Omental fat pad (tissue), 4 donors: Measurements from ENCODE around the gene MBNL2. TPM values are rescaled to one million over a fixed set of nuclear protein-coding genes. Genes with fewer than 3 reads are reported as not detected.

Source experiments
- ATAC-seq: fragments of 150-250 bp; one replicate; pipeline ENCODE4 v1.9.1; 2016; ENCODE audit warnings: mild to moderate bottlenecking, moderate library complexity; ENCODE audit not compliant: low FRiP score
- DNase-seq: peaks from one replicate; pipeline ENCODE4 v3.0.0-alpha.2; 2019; ENCODE audit warnings: low spot score
- CTCF ChIP-seq, 3 donors: fragments of 450-650 bp; IDR thresholded peaks; one replicate each; pipeline ENCODE4 v1.5.1; 2016 to 2017; ENCODE audit warnings: antibody characterized with exemption in 3 of 3, mild to moderate bottlenecking in 3 of 3, moderate library complexity in 2 of 3
- total RNA-seq, 4 donors: library from RNA; depleted of rRNA; stranded (reverse); fragments of >200 nt; gene quantifications; one replicate each; pipeline ENCODE4 v1.1.0, GENCODE V29; 2016

The MBNL2 gene
- total RNA-seq, 4 donors from 2014 or later: 105 to 132 (median 123) TPM

- no peak for DNase-seq
- no peak for TF ChIP-seq CTCF (IDR thresholded peaks at IDR 0.05)
- no peak for ATAC-seq
These were observed 22.0 kb downstream of the MBNL2 start for GRCh38 chr13:97243915-97244781.

GRCh38 chr13:97245011-97245410 lies 22.9 kb downstream of the MBNL2 start:
- no peak for DNase-seq
- ATAC-seq: no peak
- TF ChIP-seq CTCF (IDR thresholded peaks at IDR 0.05): no peak

- ATAC-seq: no peak
- no peak for DNase-seq
These were observed 24.5 kb downstream of the MBNL2 start for GRCh38 chr13:97246596-97247158.

GRCh38 chr13:97248243-97248642 lies 26.1 kb downstream of the MBNL2 start:
- no peak for TF ChIP-seq CTCF (IDR thresholded peaks at IDR 0.05)
- no peak for ATAC-seq
- no peak for DNase-seq

More at GRCh38 chr13:97246596-97247158, 24.5 kb downstream of the MBNL2 start:
- TF ChIP-seq CTCF (IDR thresholded peaks at IDR 0.05): no peak

GRCh38 chr13:97249093-97249795 lies 27.1 kb downstream of the MBNL2 start:
- DNase-seq: no peak
- no peak for ATAC-seq

More at GRCh38 chr13:97249093-97249795, 27.1 kb downstream of the MBNL2 start:
- TF ChIP-seq CTCF (IDR thresholded peaks at IDR 0.05): no peak
